IPS DF 4.7 (cell line): Measurements from ENCODE around the gene PUS3.
A peak's percentile ranks its signal among the peaks of the same experiment; 100 is the strongest.
"Not testable (repeated sequence)": the region's sequence is repeated elsewhere in the genome, so short reads cannot be mapped to it uniquely, and the experiment has no call there.

Source experiments
- DNase-seq: peaks from one replicate; pipeline ENCODE4 v3.0.0-alpha.2; 2013; ENCODE audit warnings: low spot score; ENCODE audit errors: extremely low read depth

PUS3 gene

GRCh38 chr11:125921042-125921441 is 18.0 kb upstream of the PUS3 start:
- DNase-seq: no peak

- no peak for DNase-seq
These were observed 15.3 kb upstream of the PUS3 start for GRCh38 chr11:125918140-125918840.

DNA sequence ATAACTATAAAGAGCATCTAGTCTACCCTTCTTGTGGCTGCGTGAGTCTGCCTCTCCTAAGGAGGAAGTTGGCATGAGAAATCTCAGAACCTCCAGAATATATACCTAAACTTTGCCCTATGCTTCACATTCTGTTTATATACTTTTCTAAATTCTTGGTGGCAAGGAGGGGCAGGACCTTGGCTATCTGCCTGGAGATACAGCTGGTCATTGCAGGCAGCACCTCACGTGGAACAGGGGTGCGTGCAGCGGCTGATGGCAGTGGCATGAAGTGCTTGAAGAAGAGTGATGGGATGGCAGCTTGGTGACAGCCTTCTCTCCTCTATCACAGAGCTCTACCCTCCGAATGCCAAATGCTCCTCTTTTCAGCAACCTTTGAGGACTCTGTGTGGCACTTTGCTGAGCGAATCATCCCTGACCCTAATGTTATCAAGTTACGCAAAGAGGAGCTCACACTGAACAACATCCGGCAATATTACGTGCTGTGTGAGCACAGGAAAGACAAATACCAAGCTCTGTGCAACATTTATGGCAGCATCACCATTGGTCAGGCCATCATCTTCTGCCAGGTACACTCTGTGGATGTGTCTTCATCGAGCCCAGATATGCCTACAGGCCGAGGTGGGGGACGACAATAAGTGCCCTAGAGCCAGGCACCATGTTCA is 13.8 kb upstream of the PUS3 start:
- DNase-seq: no peak

- DNase-seq: not testable (repeated sequence)
These were observed 11.6 kb upstream of the PUS3 start for GRCh38 chr11:125914601-125915000.

- DNase-seq: no peak
These were observed 7.3 kb upstream of the PUS3 start for GRCh38 chr11:125910226-125910849.

DNA sequence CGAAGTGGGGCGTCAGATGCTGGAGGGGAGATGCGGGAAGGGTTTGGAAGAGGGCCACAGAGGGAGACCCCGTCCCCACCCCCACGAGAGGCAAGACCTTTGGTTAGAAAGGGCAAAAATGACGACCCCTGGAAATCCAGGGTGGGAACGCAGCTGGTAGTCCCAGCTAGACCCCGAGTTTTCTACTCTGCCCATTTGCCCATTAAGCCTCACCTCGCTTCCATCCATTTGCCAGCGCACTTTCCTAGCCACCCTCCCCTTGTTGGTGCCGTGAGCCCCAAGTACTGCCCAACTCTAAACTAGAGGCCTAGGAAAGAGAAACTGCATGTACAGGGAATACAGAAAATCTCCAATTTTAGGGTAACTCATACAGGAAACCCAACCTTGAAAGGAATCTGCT is 1.7 kb upstream of the PUS3 start:
- no peak for DNase-seq

- DNase-seq: no peak
These were observed 979 bp upstream of the PUS3 start, which contains the start of gene DDX25 for GRCh38 chr11:125903711-125904659. TSS of gene DDX25 (plus strand) at chr11:125904508. CDS start at chr11:125904518, 10 bp downstream.

DNA sequence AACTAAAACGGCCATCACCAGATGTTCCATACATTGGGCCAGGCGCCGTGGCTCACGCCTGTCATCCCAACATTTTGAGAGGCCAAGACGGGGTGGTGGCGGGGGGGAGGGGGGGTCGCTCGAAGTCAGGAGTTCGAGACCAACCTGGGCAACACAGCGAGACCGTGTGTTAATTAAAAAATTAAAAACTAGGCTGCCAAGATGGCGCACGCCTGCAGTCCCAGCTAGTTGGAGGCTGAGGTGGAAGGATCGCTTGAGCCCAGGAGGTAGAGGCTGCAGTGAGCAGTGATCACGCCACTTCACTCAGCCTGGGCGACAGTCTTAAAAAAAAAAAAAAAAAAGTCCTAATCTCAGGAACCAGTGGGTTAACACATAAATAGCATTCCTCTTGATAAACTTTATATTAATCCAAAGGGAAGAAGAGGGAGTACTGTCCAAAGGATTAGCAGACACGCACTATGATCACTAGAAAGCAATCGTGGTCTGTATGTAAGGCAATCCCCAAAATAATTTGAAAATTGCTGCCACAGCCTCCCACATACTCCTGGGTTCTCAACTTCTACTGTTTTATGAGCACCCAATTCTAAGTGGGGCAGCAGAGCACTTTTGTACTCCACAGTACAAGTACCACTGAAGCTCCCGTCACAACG is 604 bp downstream of the PUS3 start:
- DNase-seq: no peak

- DNase-seq: no peak
These were observed 1.1 kb downstream of the PUS3 start for GRCh38 chr11:125901872-125902271.

GRCh38 chr11:125892994-125893393 is 10.0 kb downstream of the PUS3 start:
- no peak for DNase-seq

- DNase-seq: no peak
These were observed 10.9 kb downstream of the PUS3 start for GRCh38 chr11:125892071-125892470.

- no peak for DNase-seq
These were observed 12.4 kb downstream of the PUS3 start for GRCh38 chr11:125890447-125891100.

GRCh38 chr11:125887373-125888324 is 15.4 kb downstream of the PUS3 start, which contains the start of gene HYLS1:
TSS of gene HYLS1 (plus strand) at chr11:125887668. CDS start at chr11:125899369, 11,701 bp downstream.
- peak; percentile 79 for DNase-seq

- DNase-seq: no peak
These were observed 16.0 kb downstream of the PUS3 start for GRCh38 chr11:125886997-125887372.

DNA sequence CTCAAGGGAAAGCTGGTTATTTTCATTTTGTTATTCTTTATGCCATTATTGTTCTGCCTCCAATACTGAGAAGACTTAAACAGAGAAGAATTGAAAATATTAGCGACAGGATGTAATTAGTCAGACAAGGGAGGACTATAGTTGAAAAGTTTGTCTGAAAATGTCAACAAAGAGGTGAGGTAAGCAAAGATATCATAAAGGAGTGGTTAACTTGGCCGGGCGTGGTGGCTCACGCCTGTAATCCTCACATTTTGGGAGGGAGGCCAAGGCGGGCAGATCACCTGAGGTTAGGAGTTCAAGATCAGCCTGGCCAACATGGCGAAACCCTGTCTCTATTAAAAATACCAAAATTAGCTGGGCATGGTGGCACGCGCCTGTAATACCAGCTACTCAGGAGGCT is 19.6 kb downstream of the PUS3 start:
- DNase-seq: no peak

DNA sequence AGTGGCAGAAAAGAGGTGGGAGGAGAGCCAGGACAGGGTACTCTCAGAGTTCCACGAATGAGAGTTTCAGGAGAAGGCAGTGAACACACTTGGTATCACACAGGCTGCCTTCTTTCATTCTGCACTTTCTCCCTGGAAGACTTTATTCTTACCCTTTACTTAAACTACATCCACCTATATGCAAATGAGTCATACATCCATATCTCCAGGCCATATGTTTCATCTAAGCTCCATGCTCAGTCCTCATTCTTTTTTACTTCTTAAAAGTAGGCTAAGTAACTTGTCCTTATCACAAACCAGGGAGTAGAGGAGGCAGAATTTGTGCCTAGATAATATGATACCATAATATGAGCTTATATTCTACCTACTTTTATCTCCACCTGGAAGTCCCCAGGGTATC is 21.7 kb downstream of the PUS3 start:
- DNase-seq: no peak

- DNase-seq: peak; percentile 86
These were observed 28.4 kb downstream of the PUS3 start for GRCh38 chr11:125874556-125875124.

- no peak for DNase-seq
These were observed 29.0 kb downstream of the PUS3 start for GRCh38 chr11:125873881-125874555.
